GM21423 (cell line): ENCODE results near the gene HNRNPA0.
"Not testable (repeated sequence)": the region's sequence is repeated elsewhere in the genome, so short reads cannot be mapped to it uniquely, and the experiment has no call there.

Source experiments
- ATAC-seq: cut with Tn5 transposase; IDR thresholded peaks from one replicate; pipeline ENCODE4 v1.9.1; 2021; ENCODE audit warnings: mild to moderate bottlenecking, moderate library complexity; ENCODE audit not compliant: unreplicated experiment

HNRNPA0 gene

GRCh38 chr5:137754188-137754960 is at the start of gene HNRNPA0:
TSS of gene HNRNPA0 (minus strand) at chr5:137754363. CDS start at chr5:137754066, 297 bp downstream.
- ATAC-seq = peak; percentile 79

DNA sequence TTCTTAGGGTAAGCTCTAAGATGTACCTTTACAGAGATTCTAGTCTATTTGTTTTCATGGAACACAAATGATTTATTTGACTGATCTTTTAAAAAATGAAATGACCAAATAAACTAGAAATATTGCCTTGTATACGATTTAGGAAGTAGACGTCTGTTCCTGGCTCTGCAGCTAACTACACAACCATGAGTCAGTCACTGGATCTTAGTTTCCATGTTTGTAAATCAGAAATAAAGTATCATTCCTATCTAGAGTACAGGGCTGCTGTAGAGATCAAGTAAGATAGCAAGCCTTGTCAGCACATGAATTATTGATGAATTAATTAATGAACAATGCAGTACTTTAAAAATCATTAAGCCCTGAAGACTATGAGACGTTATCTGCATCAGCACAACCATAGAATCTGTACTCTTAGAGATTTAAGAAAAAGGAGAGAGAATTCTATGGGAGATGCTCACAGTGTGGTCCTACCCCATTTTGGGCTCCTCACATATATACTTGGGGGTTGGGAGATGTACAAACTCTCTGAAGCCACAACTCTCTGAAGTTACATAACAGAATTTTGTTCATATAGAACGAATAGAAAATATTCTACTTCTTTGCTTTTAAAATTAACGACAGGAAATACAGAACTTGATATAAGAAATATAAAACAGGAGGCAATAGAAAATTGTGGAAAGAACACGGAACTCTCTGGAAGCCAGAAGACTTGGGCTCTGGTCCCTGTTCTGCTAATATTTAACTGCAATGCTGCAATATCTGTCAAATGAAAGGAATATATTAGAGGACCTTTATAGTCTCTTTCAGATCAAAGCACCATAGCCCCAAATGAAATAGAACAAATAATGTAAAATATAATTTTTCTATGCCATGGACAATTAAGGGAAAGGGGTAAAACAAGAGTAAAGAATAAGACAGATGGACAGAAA is 48.4 kb upstream of the HNRNPA0 start:
- ATAC-seq = no peak

GRCh38 chr5:137800700-137801411 is 46.7 kb upstream of the HNRNPA0 start:
- ATAC-seq = no peak

DNA sequence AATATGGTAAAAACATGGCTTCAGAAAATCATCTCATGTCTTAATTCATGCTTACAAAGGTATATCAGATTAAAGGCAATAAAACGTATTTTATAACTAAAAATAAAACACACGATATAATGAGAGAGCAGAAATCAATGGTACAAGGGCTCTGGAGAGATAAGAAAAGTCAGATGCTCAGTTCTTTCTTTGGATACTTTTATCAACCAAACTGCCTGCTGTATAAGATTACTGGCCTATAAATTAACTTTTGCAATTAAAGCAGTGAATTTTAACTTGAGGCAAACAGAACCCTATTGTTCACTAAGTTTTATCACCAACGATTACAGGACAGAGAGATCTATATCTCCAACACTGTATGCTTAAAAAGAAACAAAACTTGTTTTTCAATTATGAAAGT is 42.1 kb upstream of the HNRNPA0 start:
- no peak for ATAC-seq

DNA sequence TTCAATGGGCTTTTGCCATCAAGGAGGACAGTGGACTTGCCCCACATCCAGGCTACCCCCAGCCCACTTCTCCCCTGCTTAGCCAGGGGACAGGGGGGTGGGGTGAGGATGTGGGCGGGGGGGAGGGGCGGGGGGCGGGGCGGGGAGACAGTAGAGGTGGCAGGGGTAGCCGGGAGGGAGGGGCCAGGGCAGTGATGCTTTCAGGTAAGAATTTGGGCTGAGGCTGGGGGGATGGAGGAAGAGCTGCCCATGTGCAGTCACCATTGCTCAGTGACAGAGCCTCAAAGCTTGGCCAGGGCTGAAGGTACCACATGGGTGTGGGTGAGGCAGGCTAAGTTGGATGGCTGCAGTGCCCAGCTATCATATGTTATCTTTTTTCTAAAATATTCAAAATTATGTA is 40.7 kb upstream of the HNRNPA0 start:
- ATAC-seq = no peak

DNA sequence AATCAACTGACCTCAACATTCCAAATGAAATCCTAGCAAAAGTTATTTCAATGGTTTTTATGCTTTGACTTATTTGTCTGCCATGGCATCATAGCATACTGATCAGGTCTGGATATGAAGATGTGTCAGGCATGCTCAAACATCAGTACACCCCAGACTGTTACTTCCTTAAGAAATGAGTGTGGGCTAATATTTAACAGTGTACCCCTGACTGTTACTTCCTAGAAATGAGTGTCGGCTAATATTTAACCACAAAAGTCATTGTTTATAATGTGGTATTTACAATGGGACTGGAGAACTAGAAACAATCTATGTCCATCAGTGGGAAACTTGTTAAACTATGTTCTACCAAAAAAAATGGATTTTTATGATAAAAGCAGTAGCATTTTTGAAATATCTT is 38.1 kb upstream of the HNRNPA0 start:
- ATAC-seq = peak; percentile 82

DNA sequence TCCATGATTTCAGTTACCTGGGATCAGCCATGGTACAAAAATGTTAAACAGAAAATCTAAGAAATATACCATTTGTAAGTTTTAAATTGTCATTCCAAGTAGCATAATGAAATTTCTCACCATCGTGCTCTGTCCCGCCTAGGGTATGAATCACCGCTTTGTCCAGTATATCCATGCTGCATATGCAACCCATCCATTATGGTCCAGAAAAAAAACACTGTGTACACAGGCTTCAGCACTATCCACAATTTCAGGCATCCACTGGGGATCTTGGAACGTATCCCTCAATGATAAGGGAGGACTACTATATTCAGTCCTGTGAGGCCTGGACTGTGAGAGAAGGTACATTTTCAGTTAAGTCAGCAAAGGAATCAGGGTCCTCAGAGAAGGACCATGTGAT is 37.6 kb upstream of the HNRNPA0 start:
- no peak for ATAC-seq

DNA sequence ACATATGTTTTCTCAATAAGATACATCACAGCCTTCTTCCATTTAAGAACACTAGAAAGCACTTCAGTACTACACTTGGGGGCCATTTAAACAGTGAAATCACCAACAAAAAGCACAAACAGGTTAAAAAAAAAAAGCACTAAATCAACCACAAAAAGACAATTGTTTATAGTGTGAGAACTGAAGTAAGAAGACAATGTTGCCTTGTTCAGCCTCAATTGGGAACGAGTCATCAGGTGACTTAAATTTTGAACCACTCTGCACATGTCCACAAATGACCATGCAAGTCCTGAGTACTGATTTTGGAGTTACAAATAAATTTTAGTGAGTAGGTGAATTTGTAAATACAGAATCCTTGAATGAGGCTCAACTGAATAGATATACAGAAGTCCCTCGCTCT is 37.2 kb upstream of the HNRNPA0 start:
- ATAC-seq = no peak

GRCh38 chr5:137788560-137788959 is 34.4 kb upstream of the HNRNPA0 start:
- not testable (repeated sequence) for ATAC-seq

GRCh38 chr5:137782984-137783536 is 28.9 kb upstream of the HNRNPA0 start:
- ATAC-seq = no peak

GRCh38 chr5:137782055-137782454 is 27.9 kb upstream of the HNRNPA0 start:
- no peak for ATAC-seq

GRCh38 chr5:137778772-137779564 is 24.8 kb upstream of the HNRNPA0 start:
- ATAC-seq = no peak

GRCh38 chr5:137767937-137768336 is 13.8 kb upstream of the HNRNPA0 start:
- ATAC-seq = not testable (repeated sequence)

- ATAC-seq = no peak
Measured at GRCh38 chr5:137761566-137761965, 7.4 kb upstream of the HNRNPA0 start.

DNA sequence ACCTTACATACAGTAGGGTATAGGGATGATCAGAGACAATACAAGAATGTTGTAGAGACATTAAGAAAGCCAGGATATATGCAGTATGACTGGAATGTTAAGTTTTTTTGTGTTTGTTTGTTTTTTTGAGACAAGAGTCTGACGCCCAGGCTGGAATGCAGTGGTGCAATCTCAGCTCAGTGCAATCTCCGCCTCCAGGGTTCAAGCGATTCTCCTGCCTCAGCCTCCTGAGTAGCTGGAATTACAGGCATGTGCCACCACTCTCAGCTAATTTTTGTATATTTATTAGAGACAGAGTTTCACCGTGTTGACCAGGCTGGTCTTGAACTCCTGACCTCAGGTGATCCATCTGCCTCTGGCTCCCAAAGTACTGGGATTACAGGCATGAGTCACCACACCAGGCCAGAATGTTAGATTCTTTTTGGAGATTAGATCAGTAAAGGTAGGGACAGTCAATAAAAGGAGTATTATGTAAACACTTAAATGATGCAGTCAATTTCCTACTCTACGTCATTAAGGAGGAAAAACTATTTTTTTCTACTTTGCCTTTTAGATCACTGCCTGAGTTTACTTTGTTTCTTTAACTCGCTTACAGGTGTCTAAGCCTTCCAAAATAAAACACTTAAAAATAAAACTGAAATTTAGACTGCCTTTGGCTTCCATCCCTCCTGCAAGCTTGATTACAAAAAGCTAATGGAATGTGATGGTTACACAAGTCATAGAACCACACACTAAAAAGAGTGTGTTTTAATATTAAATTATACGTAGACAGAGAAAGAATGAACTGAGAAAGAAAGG is 6.8 kb upstream of the HNRNPA0 start:
- ATAC-seq = no peak

GRCh38 chr5:137760294-137760693 is 6.1 kb upstream of the HNRNPA0 start:
- ATAC-seq = no peak

DNA sequence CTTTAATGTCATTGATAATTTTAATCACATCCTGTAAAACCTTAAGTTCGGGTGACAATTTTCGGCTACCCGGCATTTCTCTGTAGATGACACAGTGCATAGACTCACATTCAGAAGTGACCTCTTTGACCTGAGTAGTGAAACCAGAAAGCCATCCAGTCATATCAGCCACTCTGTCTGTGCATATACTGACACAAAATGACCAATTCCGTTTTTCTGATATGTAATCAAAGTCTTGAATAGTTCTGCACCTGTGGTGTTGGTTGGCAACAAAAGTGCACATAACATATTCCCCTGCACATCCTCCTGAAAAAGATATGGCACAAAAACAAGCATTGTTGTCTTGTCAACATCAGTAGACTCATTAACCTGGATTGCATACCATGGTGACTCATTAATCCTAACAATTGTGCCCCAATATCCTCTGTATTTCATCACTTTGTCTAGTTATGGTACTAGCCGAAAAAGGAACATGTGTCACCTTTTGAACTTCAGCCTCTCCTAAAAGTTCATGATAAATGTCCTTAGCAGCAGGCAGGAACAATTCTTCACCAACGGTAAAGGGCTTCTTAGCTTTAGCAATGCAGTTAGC is 4.6 kb upstream of the HNRNPA0 start:
- no peak for ATAC-seq

- ATAC-seq = no peak
Measured at GRCh38 chr5:137758121-137758520, 4.0 kb upstream of the HNRNPA0 start.

GRCh38 chr5:137757634-137758033 is 3.5 kb upstream of the HNRNPA0 start:
- no peak for ATAC-seq
